ENCODE results near the gene NOTO.

NOTO gene

DNA sequence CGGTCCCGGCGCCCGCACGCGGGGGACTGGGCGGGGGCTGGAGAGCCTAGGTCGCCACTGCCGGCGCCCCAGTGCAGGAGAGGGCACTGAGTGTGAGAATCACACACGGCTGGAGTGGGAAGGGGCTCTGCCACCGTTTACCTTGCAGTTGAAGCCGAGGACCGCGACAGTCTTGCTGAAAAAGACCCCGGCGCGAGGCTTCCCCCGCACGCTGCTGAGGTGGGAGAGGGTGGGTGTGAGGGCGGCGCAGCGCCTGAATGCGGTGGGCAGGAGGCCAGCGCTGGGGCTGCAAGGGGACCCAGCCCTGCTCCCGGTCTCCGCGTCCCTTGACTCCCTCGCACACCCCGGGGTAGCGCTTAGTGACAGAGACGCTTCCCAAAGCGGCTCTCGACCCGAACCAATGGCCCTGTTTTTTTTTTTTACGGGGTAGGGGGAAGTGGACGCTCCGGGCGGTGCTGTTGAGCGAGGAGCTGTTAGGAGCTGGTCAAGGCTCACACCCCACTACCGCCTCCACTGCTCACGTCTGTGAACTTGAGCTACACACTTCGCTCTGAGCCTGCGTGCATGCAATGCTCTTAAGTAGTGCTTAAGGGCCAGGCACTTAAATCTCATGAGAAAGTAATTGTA, 794 bp downstream of the NOTO start:
- DNase-seq (ENCODE audit: low read depth), result no peak

DNA sequence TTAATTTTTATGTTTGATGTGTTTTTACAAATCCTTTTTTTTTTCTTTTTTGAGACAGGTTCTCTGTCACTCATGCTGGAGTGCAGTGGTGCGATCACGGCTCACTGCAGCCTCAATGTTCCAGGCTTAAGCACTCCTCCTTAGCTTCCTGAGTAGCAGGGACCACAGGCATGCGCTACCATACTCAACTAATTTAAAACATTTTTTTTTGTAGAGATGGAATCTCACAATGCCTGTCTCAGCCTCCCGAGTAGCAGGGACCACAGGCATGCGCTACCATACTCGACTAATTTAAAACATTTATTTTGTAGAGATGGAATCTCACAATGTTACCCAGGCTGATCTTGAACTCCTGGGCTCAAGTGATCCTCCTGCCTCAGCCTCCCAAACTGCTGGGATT, 3.2 kb downstream of the NOTO start:
- no peak for DNase-seq (ENCODE audit: low read depth)

DNA sequence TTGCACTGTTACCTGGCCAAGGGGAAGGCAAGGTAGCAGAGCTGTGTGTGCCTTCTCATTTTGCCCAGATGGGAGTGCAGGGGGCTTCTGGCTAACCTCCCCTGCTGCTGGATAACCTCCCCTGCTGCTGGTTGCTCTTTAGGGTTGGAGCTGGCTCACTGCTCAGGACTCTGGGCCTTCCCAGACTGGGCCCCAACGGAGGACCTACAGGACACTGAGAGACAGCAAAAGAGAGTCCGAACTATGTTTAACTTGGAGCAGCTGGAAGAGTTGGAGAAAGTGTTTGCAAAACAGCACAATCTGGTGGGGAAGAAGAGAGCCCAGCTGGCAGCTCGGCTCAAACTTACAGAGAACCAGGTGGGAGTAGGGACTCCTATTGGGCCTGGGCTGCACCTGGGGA, 5.9 kb downstream of the NOTO start:
- no peak for DNase-seq (ENCODE audit: low read depth)

DNA sequence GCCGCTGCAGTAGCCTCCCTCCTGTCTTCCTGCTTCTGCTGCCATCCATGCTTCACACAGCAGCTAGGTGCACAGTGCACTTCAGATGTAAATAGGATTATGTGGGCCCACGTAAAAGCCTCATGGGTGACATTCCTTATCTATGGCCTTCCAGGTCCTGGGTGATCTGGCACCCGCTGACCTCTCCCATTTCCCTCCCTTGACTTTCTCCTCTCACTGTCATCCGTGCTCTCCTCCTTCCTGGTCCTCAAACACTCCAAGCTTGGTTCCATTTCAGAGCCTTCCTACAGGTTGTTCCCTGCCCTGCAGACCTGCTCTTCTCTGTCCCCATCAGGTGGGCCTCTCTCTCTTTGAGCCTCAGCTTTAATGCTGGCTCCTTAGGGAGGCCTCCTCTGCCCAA, 7.6 kb downstream of the NOTO start:
- DNase-seq (ENCODE audit: low read depth), result no peak

DNA sequence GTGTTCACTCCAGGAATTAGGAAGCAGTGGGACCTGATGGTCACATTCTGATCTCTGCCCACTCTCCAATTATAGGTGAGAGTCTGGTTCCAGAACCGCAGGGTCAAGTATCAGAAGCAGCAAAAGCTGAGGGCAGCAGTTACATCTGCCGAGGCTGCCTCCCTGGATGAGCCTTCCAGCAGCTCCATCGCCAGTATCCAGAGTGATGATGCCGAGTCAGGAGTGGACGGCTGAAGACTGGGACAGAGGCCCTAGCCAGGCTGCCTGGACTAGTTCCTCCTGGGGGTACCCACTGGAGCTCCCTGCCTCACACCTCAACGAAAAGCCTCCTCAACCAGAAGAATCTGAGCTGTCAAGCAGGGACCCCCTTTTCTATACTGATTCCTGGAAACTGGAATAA, 8.3 kb downstream of the NOTO start:
- no peak for DNase-seq (ENCODE audit: low read depth)

DNA sequence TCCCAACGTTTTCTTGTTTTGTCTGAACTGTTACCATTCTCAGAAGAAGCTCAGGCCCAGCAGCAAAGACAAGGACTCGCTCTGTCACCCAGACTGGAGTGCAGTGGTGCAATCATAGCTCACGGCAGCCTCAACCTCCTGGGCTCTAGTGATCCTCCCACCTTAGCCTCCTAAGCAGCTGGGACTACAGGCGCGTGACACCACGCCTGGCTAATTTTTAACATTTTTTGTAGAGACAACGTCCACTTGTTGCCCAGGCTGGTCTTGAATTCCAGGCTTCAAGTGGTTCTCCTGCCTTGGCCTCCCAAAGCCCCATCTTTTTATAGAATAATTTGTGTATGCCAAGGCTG, 9.7 kb downstream of the NOTO start:
- DNase-seq (ENCODE audit: low read depth), result no peak

DNA sequence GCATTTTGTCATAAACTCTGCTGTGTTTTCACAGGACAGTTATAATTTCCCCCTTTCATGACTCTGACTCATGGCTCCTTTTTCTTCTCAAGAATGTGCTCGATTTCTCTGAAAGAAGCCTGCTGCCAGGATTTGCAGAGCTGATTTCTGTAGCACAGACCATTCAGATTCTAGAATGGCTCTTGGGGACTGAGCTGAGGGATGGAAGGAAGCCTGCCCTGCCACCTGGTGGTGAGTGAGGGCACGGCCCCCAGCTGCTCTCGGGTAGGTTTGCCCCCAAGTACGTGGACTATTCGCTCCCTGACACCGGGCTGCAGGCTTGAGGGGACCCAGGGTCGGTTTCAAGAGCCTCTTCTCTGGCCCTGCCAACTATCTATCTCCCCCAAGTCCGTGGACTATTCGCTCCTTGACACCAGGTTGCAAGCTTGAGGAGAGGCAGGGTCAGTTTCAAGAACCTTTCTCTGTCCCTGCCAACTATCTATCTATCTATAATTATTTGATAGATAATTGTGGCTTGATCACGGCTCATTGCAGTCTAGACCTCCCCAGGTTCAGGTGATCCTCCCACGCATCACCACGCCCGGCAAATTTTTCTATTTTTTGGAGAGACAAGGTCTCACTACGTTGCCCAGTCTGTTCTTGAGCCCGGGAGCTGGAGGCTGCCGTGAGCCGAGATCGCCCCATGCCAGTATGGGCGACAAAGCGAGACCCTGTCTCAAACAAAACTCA, 10.2 kb downstream of the NOTO start:
- peak; percentile 30 for DNase-seq (ENCODE audit: low read depth)

DNA sequence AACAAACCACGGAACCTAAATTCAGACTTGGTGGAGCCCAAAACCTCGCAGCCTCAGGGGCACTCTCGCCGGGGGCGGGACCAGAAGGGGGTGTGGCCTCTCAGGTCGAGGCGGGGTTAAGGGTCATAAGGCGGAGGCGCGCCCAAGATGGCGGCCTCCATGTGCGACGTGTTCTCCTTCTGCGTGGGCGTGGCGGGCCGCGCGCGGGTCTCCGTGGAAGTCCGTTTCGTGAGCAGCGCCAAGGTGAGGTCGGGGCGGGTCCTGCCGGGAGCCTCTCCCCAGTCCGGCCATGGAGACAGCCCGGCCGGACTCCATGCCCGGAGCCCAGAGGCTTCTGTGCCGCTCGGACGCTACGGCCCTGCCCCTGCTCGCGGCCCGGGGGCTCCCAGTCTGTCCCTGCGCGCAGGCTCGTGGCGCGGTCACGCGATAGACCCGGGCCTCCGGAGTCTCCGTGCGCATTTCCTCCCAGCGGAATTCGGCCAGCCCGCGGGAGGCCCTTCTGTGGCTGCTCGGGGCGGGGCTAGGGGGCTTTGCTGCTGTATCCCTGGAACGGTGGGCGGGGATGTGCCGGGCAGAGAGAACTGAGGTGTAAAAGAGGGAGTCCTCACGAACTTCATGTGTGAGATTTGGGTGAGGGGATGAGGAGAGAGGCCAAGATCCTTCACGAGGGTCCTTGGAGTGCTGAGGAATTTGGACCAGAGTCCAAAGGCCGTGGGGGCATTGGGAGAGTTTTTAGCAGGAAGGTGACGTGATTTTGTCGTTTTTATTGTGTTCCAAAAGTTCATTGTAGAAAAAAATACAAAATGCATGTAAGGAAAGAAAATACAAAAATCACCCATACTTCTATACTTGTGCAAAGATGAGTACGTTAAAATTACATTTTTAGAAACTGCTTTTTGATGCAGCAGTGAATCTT, 12.0 kb downstream of the NOTO start, which contains the start of gene SMYD5:
Gene SMYD5 (plus strand): TSS at position 126 of the 916 bp plus-strand sequence. CDS start 22 bp downstream, at position 148.
- DNase-seq (ENCODE audit: low read depth), result peak; percentile 79

DNA sequence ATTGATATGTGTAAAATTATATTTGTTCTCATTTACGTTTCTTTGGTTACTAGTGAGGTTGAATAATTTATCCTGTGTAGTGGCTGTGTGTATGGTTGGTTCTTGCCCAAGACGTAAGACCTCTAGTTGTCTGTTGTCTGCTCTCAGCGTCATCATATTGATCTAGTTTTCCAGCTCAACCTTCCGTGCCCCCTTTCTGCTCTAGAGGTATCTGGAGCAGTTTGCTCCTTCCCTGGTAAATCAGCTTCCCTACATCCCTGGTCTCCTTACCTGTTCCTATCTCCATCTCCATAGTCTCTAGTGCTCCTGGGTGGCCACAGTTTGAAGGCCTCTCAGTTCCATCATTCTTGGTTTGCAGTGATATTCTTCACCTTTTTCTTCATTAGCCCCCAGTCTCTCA, 12.9 kb downstream of the NOTO start:
- no peak for DNase-seq (ENCODE audit: low read depth)

DNA sequence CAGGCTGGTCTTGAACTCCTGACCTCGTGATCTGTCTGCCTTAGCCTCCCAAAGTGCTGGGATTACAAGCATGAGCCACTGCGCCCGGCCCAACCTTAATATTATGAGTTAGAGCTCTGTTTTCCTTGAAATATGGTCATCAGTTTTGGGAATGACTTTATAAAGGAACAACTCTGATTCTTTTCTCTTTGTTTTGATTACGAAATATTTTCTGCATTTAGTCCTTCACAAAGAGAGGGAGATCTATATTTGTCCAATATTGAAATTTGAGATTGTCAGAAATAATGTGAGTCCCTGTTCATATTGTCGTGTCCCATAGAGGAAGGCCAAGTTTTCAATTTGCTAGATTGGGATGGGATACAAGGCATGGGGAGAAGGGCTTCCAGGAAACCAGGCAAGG, 14.8 kb downstream of the NOTO start:
- DNase-seq (ENCODE audit: low read depth), result no peak

DNA sequence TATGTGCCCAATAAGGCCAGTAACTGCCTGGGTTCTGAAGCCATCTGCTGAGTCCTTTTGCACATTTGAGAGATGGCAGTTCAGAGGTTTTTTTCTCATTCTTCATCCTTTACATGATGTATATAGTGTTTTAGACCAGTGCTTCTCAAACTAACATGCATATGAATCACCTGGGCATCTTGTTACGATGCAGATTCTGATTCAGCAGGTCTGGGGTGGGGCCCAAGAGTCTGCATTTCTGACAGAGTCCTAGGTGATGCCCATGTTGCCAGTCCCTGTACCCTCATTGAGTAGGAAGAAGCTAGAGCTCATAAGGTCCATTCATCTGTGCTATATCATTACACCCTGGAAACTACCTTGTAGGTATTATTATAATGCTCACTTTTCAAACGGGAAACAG, 15.5 kb downstream of the NOTO start:
- no peak for DNase-seq (ENCODE audit: low read depth)

DNA sequence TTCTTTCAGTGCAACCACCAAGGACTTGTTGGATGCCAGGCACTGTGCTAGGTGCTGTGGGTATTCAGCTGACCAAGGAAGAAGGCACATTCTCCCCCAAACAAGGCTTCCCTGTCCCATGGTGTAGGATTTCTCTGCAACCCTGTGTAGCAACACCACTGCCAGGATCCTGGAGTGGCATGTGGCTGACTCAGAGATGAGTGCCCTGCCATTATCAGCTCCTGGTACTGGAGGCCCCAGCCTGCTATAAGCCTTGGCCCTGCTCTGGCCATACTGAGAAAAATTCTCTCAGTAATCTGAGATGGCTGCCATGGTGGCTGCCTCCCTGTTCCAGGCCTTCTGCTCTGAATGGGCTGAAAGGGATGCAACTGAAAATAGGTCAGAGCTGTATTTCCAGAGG, 15.9 kb downstream of the NOTO start:
- no peak for DNase-seq (ENCODE audit: low read depth)

DNA sequence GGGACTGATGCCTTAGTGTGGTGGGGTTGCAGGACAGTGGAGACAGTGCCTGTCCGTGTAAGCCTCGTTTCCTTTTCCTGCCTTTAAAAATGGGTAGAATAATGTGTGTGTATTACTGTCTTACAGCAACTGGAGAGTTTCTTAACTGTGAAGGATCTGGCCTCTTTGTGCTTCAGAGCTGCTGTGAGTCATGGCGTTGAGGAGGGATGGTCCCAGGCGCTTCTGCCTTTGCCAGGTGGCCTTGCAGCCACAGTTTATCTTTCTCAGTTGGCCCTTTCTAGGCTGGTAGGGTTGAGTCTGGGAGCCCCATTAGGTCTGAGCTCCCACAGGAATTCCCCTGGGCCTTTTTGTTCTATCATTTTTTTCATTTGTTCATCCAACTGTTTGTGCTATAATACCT, 21.4 kb downstream of the NOTO start:
- no peak for DNase-seq (ENCODE audit: low read depth)

DNA sequence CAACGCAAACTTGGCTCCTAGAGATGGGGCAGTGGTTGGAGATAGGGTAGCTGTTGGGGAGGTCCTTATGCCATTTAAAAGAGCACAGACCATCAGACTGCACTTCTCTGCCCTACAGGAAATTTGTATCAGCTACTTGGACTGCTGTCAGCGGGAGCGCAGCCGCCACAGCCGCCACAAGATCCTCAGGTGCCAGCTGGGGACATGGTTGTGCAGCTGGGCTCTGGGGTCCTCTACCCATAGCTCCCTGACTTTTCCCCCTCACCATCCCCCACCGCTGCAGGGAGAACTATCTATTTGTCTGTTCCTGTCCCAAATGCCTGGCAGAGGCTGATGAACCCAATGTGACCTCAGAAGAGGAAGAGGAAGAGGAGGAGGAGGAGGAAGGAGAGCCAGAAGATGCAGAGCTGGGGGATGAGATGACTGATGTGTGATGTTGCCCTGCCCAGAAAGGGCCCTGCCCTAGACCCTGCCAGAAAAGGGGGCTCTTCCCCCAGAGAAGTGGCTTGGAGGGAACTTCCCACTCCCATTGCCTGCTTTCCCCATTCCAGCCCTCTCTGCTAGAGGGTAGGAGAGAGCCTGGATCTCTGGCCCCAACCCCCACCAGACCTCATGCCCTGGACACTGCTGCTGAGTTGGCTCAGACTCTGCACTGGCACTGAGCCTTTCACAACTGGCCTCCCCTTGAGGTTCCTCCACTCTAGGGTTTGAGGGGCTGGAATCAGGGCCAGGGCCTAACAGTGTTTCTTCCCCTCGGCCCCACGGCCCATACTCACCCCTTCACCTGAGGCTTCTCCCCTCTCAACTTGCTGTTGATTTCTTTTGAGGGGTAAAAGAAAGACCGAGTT, 23.4 kb downstream of the NOTO start:
- DNase-seq (ENCODE audit: low read depth), result no peak

DNA sequence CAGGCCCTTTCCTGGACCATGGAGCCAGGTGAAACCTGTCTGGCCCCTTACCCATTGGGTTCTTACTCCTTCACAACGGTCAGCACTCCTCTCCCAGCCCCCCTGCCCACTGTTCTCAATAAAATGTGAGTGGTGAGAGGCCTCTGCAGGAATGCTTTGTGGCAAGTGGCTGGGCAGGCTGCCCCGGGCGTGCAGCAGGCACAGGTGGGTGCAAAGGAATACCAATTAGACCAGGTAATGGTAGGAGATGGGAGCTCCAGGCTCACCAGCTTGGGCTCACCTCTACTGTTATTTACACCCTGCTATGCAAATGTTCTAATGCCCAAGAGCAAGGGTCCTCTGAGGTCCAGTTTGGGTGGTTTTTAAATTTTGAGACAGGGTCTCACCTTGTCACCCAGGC, 24.7 kb downstream of the NOTO start:
- DNase-seq (ENCODE audit: low read depth), result no peak

DNA sequence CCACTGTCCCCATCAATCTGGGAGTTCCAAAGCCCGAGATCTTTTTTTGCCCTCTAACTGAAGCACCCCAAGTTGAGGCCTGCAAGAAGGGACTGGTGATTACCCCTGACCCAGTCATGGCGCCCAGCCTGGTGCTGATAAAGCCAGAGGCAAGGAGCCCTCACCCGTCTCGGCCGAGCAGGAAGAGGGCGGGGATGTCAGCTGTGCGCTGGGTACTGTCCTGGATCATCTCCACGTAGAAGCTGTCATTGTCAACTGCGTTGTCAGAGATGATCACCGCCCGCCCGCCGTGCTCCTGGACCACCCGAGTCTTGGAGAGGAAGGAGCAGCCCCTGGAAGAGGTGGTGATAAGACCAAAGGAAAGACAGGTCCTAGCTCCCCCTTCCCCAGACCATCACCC, 26.3 kb downstream of the NOTO start:
- no peak for DNase-seq (ENCODE audit: low read depth)

DNA sequence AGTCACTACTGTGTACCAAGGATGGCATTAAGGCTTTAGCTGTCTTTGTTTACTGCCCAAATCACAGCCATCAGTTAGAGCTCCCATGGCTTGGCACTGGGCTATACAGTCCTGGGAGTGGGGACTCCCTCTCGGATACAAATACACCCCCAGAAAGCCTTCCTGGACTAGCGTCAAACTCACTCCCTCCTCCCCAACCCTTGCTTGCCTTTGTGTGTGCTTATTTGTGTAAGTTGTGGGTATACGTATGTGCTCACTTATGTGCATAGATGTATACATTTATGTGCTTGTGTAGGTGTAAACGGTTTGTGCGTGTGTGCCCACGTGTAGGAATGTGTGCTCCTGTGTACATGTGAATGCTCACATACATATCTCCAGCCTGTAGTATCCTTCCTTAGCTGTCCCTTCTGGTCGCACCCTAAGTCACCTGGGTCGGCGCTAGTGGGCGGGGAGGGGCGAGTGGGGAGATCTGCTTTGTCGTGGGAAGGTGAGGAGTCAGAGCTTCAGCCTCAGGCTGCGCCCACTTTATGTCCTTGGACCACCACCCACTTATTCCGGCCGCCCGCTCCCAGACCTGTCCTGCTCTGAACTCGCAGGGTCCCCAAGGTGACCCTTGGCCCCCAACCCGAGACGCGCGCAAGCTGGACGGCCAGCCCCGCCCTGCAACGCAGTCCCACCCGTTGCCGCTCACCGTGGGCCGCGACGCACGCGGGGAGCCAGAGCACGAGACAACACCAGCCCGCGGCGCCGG, 30.2 kb downstream of the NOTO start:
- DNase-seq (ENCODE audit: low read depth), result no peak

DNA sequence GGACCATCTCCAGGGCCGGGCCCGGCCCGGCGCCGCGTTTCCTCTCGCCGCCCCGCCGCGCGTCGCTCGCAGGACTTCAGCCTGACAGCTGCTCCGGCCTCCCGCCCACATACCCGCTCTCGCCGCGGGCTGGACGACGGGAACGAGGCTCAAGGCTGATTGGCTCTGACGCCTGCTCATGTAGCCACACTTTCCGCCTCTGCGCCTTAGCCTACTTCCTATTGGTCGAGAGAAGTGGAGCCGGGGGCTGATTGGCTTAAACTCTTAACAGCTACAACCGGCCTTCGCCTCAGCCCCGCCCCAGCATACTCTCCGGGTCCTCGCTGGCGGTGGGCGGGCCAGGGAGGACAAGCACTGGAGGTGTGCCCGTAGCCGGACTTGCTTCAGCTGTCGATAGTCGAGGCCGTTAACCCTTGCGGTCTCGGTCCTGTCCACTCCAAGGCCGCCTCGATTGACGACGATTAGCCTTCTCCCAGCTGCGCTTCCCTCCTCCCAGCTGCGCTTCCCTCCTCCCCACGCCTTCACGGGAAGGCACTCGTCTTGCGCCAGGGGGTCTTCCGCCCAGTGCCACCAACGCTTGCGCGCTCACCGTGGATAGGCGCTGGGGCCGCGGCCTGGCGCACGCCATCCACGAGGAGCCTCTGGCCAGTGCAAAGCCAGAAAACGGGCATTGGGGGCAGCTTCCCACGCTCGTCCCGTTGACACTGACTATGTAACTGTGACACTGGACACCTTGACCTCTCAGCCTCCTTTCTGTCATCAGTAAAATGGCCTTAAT, 31.0 kb downstream of the NOTO start, which contains the start of gene PRADC1:
Gene PRADC1 (minus strand): TSS at position 86 of the 778 bp plus-strand sequence. CDS start 79 bp downstream, at position 7.
- DNase-seq (ENCODE audit: low read depth), result peak; percentile 95

DNA sequence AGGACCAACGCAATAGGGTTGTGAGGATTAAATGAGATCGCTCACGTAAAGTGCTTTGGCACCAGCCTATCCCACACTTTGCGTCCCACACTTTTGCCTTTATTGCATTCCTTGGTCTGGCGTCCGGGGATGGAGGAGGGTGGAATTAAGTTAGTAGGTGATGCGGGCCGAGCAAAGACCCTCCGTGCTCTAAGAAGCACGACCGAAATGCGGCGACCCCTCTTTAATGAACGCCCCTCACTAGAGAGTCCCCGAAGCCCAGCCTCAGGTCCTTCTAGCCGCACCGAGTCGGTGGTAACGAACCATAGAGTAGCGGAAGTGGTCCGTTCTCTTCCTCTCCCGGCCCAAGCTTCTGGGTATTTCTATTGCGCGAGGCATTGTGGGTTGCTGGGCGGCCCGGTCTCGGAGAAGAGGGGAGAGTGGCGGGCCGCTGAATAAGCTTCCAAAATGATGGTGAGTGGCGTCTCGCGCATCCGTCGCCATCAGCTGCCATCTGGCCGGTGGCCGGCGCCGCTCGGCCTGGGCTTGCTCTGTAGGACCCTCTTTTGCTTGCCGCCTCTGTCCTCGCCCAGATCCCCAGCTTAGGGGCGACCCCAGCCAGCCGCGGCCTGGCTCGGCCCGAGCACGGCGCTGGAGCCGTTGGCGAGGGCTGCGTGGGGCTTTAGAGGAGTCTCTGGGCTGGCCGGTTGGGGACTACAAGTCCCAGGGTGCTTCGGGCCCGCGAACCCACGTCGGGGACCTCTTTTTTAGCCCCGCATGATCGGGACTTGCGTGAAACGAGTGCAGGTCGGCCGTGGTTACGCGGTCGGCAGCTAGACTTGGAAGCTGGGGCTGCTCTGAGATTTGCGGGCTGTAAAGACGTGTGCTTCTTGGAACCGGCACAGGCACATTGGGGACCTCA, 31.8 kb downstream of the NOTO start, which contains the start of gene CCT7:
Gene CCT7 (plus strand): TSS at position 377 of the 901 bp plus-strand sequence. CDS start 71 bp downstream, at position 448.
- DNase-seq (ENCODE audit: low read depth), result peak; percentile 84
